Activated naive CD4-positive, alpha-beta T cell treated with Interleukin-2 at 50 U/mL for 16 hours (primary cell): ENCODE results near the gene TIMM22.
"Not testable (repeated sequence)": the region's sequence is repeated elsewhere in the genome, so short reads cannot be mapped to it uniquely, and the experiment has no call there.

Experiments
- DNase-seq: peaks from one replicate; pipeline ENCODE4 v3.0.0-alpha.2; 2020

TIMM22 gene

DNA sequence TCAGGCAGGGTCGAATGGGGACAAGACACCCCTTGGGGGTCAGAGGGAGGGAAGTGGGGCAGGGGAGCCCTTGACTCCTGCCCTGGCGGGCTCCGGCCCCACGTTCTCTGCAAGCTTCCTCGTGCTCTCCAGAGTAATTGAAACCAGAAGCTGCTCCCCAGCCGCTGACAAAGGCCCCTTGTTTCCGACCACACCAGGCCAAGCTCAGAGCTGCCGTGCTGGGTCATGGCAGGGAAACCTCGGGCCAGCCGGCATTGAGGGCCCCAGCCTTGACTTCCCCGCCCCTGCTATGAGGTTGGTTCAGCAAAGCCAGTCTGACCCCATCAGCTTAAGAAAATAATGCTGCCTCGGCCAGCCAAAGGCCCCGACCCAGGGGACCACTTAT lies 43.3 kb downstream of the TIMM22 start:
- no peak for DNase-seq

DNA sequence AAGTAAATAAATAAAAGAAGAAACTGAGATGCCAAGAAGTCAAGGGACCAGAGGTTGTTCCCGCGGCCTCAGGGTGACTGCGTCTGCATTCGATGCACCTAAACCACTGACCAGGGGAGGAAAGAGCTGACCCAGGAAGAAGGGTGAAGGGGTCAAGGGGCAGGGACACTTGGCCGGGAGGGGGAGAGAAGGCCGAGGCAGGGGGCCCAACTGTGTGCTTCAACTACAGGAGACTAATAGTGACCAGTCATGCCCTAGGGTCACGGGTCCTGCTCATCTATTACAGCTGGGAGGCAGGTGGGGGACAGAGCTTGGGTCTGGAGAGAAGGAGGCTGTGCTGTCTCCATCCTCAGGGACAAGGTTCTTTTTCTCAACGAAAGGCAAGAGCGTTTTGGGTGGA lies 44.8 kb downstream of the TIMM22 start:
- no peak for DNase-seq

- DNase-seq, result no peak
Observed at GRCh38 chr17:1042486-1042885, 45.6 kb downstream of the TIMM22 start.

DNA sequence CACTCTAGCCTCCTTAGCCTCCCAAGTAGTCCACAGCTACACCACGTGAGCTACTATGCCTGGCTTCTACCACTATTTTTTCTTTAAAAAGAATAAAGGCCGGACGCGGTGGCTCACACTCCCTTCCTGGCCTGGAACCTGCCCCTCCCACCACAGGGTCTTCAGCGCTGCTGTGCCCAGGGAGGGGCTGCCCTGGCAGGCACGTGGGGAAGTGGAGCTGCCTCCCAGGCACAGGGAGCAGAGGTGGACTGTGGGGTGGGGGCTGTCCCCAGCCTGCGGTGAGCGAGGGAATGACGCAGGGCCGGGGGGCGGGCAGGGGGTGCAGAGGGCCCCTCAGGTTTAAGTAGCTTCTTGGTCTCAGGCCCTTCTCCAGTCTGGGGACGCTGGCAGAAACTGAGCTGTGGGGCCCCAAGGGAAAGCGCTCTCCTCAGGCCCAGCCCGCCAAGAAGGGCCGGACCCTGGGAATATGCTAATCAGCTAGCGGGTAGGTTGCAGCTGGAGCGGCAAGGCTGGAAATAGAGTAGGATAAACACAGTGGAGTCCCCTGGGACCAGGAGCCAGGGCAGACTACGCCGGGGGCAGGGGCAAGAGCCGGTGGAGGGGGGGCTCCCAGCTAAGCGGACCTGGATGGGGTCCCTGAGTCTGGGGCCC lies 46.8 kb downstream of the TIMM22 start:
- no peak for DNase-seq

DNA sequence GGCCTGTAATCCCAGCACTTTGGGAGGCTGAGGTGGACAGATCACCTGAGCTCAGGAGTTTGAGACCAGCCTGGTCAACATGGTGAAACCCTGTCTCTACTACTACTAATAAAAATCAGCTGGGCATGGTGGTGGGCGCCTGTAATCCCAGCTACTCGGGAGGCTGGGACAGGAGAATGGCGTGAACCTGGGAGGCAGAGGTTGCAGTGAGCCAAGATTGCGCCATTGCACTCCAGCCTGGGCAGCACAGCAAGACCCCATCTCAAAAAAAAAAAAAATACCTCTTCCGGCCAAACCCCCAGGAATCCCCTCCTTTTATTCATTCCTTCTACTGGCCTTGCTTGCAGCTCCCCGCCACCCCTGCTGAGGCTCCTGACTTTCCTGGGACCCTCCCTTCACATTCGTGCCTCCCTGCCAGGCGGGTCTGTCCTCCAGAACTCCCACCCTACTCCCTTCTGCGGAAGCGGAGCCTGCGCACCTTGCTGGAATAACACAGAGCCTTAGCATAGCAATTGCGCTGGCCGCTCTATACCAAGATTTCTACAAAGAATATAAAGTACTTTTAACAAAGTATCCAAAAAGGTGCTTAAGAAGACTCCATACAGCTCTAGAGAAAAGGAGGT lies 47.6 kb downstream of the TIMM22 start:
- DNase-seq, result not testable (repeated sequence)

- no peak for DNase-seq
Observed at GRCh38 chr17:1045456-1045855, 48.5 kb downstream of the TIMM22 start.

- no peak for DNase-seq
Observed at GRCh38 chr17:1047177-1047878, 50.4 kb downstream of the TIMM22 start.

DNA sequence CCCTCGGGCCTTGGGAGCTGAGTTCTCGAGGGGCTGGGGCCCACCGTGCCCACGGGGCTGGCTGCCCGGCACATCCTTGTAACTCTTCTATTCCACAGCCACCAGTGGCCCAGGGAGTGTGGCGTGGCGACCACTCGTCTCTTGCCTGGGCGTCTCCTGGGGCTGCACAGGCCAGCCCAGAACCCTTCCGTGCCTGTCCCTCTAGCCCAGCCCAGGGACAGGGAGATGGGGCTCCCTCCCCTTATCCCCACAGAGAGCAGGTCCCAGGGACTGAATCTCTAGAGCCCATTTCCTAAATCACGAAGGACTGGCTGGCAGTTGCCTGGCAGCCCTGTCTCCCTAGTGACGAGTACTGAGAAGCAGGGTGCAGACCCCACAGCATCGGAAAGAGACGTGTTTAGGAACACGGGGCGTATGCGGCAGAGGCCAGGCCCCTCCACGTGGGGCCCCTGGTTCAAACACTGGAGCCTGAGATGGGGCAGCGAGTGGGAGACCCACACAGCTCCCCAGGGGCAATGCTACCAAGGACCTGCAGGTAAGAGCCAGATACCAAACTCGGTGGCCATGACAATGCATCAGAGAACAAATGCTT lies 51.0 kb downstream of the TIMM22 start:
- no peak for DNase-seq

- not testable (repeated sequence) for DNase-seq
Observed at GRCh38 chr17:1048516-1049115, 51.7 kb downstream of the TIMM22 start.

DNA sequence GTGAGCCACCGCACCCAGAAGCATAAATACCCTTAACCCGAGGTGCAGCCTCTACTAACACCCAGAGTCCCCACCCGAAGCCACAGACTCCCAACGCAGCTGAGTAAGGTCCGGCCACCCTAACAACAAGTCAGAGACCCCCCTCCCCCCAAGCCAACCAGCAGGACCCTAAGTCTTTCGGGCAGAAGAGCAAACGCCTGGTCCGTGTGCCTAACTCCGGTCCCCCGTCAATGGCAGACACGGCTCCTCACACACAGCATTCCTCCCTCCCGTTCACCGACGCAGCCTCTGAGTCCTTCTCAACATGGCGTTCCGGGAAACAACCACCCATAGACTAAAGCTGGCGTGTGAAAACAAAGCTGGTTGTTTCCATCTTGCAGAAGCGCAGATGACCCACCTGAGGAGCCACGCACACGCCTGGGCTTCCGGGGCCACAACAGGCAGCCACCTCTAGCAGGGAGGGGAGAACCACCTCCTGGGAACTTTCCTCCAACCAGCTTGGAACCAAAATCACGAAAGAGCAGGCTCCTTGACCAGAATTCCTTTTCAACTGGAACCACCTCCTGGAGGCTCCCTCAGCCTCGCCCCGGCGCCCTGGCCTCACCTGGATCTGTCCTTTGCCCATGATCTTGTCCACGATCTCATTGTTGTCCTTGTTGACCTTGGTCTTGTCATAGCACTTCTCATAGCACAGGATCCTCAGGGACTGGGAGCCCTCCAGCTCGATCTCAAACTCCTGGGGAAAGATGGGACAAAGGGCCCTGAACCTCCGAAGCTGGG lies 52.7 kb downstream of the TIMM22 start:
- DNase-seq, result no peak

GRCh38 chr17:1050246-1050995 lies 53.5 kb downstream of the TIMM22 start:
- no peak for DNase-seq

- DNase-seq, result no peak
Observed at GRCh38 chr17:1050996-1051925, 54.3 kb downstream of the TIMM22 start.
